Trophoblast cell (in vitro differentiated cells and primary cell): ENCODE data around the gene EIF4G1.

Experiments
- DNase-seq, 2 donors: peaks; one replicate each; pipeline ENCODE4 v3.0.0-alpha.2; 2016
- H2AFZ ChIP-seq: 2 replicates; pipeline ENCODE4 v1.6.1; 2013; ENCODE audit warnings: low read length, moderate library complexity, mild to moderate bottlenecking; ENCODE audit not compliant: insufficient read depth, poor library complexity
- H2AK5ac ChIP-seq: 2 replicates; pipeline ENCODE4 v1.6.1; 2013; ENCODE audit warnings: mild to moderate bottlenecking, low read length
- H2BK120ac ChIP-seq: 2 replicates; pipeline ENCODE4 v1.6.1; 2013; ENCODE audit warnings: low read length, mild to moderate bottlenecking, moderate library complexity; ENCODE audit not compliant: insufficient read depth, poor library complexity
- H2BK12ac ChIP-seq: 2 replicates; pipeline ENCODE4 v1.6.1; 2013; ENCODE audit warnings: mild to moderate bottlenecking, low read length, moderate library complexity
- H2BK5ac ChIP-seq: 2 replicates; pipeline ENCODE4 v1.6.1; 2013; ENCODE audit warnings: low read length, low read depth, moderate library complexity, mild to moderate bottlenecking; ENCODE audit not compliant: poor library complexity
- H3K14ac ChIP-seq: 2 replicates; pipeline ENCODE4 v1.6.1; 2013; ENCODE audit warnings: mild to moderate bottlenecking, low read length
- H3K18ac ChIP-seq: 2 replicates; pipeline ENCODE4 v1.6.1; 2013; ENCODE audit warnings: mild to moderate bottlenecking, low read length
- H3K23ac ChIP-seq: 2 replicates; pipeline ENCODE4 v1.6.1; 2013; ENCODE audit warnings: low read length
- H3K27ac ChIP-seq: 2 replicates; pipeline ENCODE4 v1.5.1; 2013; ENCODE audit warnings: low read depth, mild to moderate bottlenecking, inconsistent platforms, low read length, moderate library complexity
- H3K27me3 ChIP-seq: 2 replicates; pipeline ENCODE4 v1.6.1; 2013; ENCODE audit warnings: inconsistent platforms, mild to moderate bottlenecking, low read length, moderate library complexity; ENCODE audit not compliant: insufficient read depth
- H3K36me3 ChIP-seq, 2 experiments: 1 replicate in 1 of 2; 2 replicates in 1 of 2; pipeline ENCODE4 v1.6.1; 2013; ENCODE audit warnings: low read length in 2 of 2, mild to moderate bottlenecking in 2 of 2, moderate library complexity in 1 of 2; ENCODE audit not compliant: insufficient read depth in 2 of 2, control insufficient read depth in 1 of 2
- H3K4ac ChIP-seq: 2 replicates; pipeline ENCODE4 v1.6.1; 2013; ENCODE audit warnings: low read depth, mild to moderate bottlenecking, low read length, moderate library complexity
- H3K4me1 ChIP-seq, 2 experiments: 1 replicate in 1 of 2; 2 replicates in 1 of 2; pipeline ENCODE4 v1.6.1; 2013; ENCODE audit warnings: low read length in 2 of 2, mild to moderate bottlenecking in 2 of 2, moderate library complexity in 1 of 2; ENCODE audit not compliant: insufficient read depth in 2 of 2, control insufficient read depth in 1 of 2
- H3K4me2 ChIP-seq: 2 replicates; pipeline ENCODE4 v1.6.1; 2013; ENCODE audit warnings: inconsistent platforms, mild to moderate bottlenecking, low read length, moderate library complexity
- H3K4me3 ChIP-seq: 2 replicates; pipeline ENCODE4 v1.5.1; 2013; ENCODE audit warnings: mild to moderate bottlenecking, low read depth, low read length, inconsistent platforms
- H3K79me1 ChIP-seq: one replicate; pipeline ENCODE4 v1.6.1; 2013; ENCODE audit warnings: low read length
- H3K79me2 ChIP-seq: 2 replicates; pipeline ENCODE4 v1.6.1; 2013; ENCODE audit warnings: low read length, mild to moderate bottlenecking; ENCODE audit not compliant: control insufficient read depth, insufficient read depth, poor library complexity
- H3K9ac ChIP-seq: 2 replicates; pipeline ENCODE4 v1.6.1; 2013; ENCODE audit warnings: mild to moderate bottlenecking, low read length
- H3K9me3 ChIP-seq: 2 replicates; pipeline ENCODE4 v1.6.1; 2013; ENCODE audit warnings: low read depth, mild to moderate bottlenecking, control low read depth, inconsistent platforms, low read length; ENCODE audit not compliant: insufficient read depth
- H4K12ac ChIP-seq: 2 replicates; pipeline ENCODE4 v1.6.1; 2013; ENCODE audit warnings: low read depth, mild to moderate bottlenecking, low read length, moderate library complexity
- H4K8ac ChIP-seq: 2 replicates; pipeline ENCODE4 v1.6.1; 2013; ENCODE audit warnings: low read depth, mild to moderate bottlenecking, low read length, moderate library complexity
- H4K91ac ChIP-seq: one replicate; pipeline ENCODE4 v1.6.1; 2013; ENCODE audit warnings: low read depth, mild to moderate bottlenecking, low read length, moderate library complexity
- WGBS: extraction: QIAGEN DNeasy Blood & Tissue Kit; methylation state at CpG from one replicate; pipeline ENCODE4 v1.1.7; 2013; ENCODE audit warnings: missing lambda C conversion rate; ENCODE audit not compliant: insufficient read length, insufficient coverage; ENCODE audit errors: extremely low coverage; 5-methylcytosine and 5-hydroxymethylcytosine counted together

The EIF4G1 gene

DNA sequence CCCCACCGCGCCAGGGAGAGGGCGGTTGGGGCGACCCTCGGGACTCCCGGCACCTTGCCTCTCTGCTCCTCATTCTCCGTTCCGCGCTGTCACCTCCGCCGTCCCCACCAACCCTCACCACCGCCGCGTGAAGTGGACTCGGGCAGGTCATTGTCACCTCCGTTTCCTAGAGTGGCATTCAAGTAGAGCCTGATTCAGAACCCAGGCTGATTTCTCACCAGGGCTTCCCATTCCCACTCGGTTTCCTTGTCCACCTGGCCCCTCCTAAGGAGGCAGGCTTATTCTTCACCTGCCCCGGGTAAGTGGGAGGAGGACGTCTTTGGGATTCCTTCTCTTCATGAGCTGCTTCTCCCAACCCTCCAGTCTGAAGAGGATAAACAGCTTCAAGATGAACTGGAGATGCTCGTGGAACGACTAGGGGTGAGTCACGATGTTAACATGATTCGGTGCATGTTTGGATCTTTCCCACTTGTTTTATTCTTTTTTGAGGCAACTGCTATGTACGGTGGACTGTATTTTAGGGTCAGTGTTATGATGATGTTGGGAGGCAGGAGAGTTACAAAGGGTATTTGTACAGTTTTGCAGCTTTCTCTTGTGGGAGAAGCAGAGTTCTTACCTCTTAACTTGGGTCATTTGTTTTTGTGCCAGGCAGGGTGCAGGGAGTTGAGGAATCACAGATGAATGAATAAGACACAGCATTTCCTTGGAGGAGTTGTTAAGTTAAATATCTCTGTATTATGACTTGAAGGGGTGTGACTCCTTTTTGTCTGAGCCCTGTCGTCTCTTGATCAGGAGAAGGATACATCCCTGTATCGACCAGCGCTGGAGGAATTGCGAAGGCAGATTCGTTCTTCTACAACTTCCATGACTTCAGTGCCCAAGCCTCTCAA is 14.7 kb upstream of the EIF4G1 start:
- peak overlapping the region; percentile 96 for H3K4ac ChIP-seq

GRCh38 chr3:184300378-184300720 is 14.1 kb upstream of the EIF4G1 start:
- H3K14ac ChIP-seq, result no peak overlapping the region
- peaks cover 10% of the 10 kb centered on the region for H3K79me2 ChIP-seq
- no peak overlapping the region for H2BK5ac ChIP-seq
- no peaks in the 10 kb centered on the region for H3K27me3 ChIP-seq
- no peak overlapping the region for H3K18ac ChIP-seq
- no CpG with 5 or more reads among the region's 3 CpGs for WGBS
- H4K12ac ChIP-seq, result no peak overlapping the region
- H3K79me1 ChIP-seq, result peaks cover 9% of the 10 kb centered on the region
- DNase-seq, result no peak
- H2BK120ac ChIP-seq, result no peak overlapping the region
- H3K23ac ChIP-seq, result no peak overlapping the region
- H3K4me3 ChIP-seq, result no peak overlapping the region
- H3K4ac ChIP-seq, result peak overlapping the region; percentile 46
- H3K27ac ChIP-seq, result no peak overlapping the region
- H2BK12ac ChIP-seq, result no peak overlapping the region
- H4K8ac ChIP-seq, result no peak overlapping the region
- H3K36me3 ChIP-seq, result peaks cover 30 to 46% of the 10 kb centered on the region in 2 experiments
- peak overlapping the region; percentile 31 for H3K9ac ChIP-seq
- H2AFZ ChIP-seq, result no peak overlapping the region
- H3K4me1 ChIP-seq, result peaks cover 0 to 4% of the 10 kb centered on the region in 2 experiments
- H3K9me3 ChIP-seq, result no peaks in the 10 kb centered on the region
- H2AK5ac ChIP-seq, result no peak overlapping the region
- H4K91ac ChIP-seq, result no peak overlapping the region
- H3K4me2 ChIP-seq, result peak overlapping the region; percentile 89

More for the DNA sequence above, 14.7 kb upstream of the EIF4G1 start:
- Histone ChIP-seq H2BK12ac (no peak overlapping the region), H3K23ac (no peak overlapping the region), H3K9me3 (no peaks in the 10 kb centered on the region), H2BK120ac (peak overlapping the region; percentile 57), H4K91ac (peak overlapping the region; percentile 85), H3K79me1 (peaks cover 9% of the 10 kb centered on the region), H4K12ac (peak overlapping the region; percentile 95), H3K79me2 (peaks cover 10% of the 10 kb centered on the region), H3K18ac (peak overlapping the region; percentile 81), H2AFZ (peak overlapping the region; percentile 66), H3K27me3 (no peaks in the 10 kb centered on the region), H3K4me2 (peak overlapping the region; percentile 89), H3K36me3 (peaks cover 30 to 40% of the 10 kb centered on the region in 2 experiments), H3K4me3 (peak overlapping the region; percentile 96), H3K9ac (peak overlapping the region; percentile 92), H3K27ac (peak overlapping the region; percentile 14), H3K14ac (peak overlapping the region; percentile 96), H3K4me1 (peaks cover 0 to 4% of the 10 kb centered on the region in 2 experiments), H2BK5ac (peak overlapping the region; percentile 85), H4K8ac (peak overlapping the region; percentile 95), H2AK5ac (peak overlapping the region; percentile 99)
- no CpG with 5 or more reads among the region's 29 CpGs for WGBS
- DNase-seq, result peak in 1 of 2 donors; percentile 36

- Histone ChIP-seq H2AFZ (no peak overlapping the region), H3K18ac (no peak overlapping the region), H3K14ac (no peak overlapping the region), H2BK120ac (no peak overlapping the region), H4K91ac (no peak overlapping the region), H2BK5ac (no peak overlapping the region), H3K4me3 (no peak overlapping the region), H4K12ac (no peak overlapping the region), H3K27me3 (no peaks in the 10 kb centered on the region), H3K79me1 (no peaks in the 10 kb centered on the region), H3K4ac (no peak overlapping the region), H3K27ac (no peak overlapping the region), H2AK5ac (no peak overlapping the region), H3K36me3 (peaks cover 59 to 79% of the 10 kb centered on the region in 2 experiments), H3K4me1 (no peaks in the 10 kb centered on the region), H3K9me3 (no peaks in the 10 kb centered on the region), H3K23ac (no peak overlapping the region), H4K8ac (no peak overlapping the region), H3K4me2 (no peak overlapping the region), H3K9ac (no peak overlapping the region), H3K79me2 (no peaks in the 10 kb centered on the region), H2BK12ac (no peak overlapping the region)
- WGBS, result no CpG with 5 or more reads among the region's 1 CpG
- DNase-seq, result peak in 1 of 2 donors; percentile 7
Measured at GRCh38 chr3:184305577-184305976, 8.8 kb upstream of the EIF4G1 start.

- no peak overlapping the region for H4K12ac ChIP-seq
- H3K4me1 ChIP-seq, result no peaks in the 10 kb centered on the region
- no peaks in the 10 kb centered on the region for H3K79me2 ChIP-seq
- H3K79me1 ChIP-seq, result no peaks in the 10 kb centered on the region
- no peak overlapping the region for H3K27ac ChIP-seq
- H4K8ac ChIP-seq, result no peak overlapping the region
- H3K27me3 ChIP-seq, result no peaks in the 10 kb centered on the region
- peaks cover 58 to 76% of the 10 kb centered on the region in 2 experiments for H3K36me3 ChIP-seq
- no peak overlapping the region for H3K14ac ChIP-seq
- H3K9ac ChIP-seq, result no peak overlapping the region
- H2BK12ac ChIP-seq, result no peak overlapping the region
- H2AK5ac ChIP-seq, result no peak overlapping the region
- no peak overlapping the region for H2BK5ac ChIP-seq
- DNase-seq, result no peak
- no peak overlapping the region for H3K23ac ChIP-seq
- no peak overlapping the region for H3K4me3 ChIP-seq
- no peak overlapping the region for H2BK120ac ChIP-seq
- no CpG with 5 or more reads among the region's 4 CpGs for WGBS
- no peak overlapping the region for H2AFZ ChIP-seq
- no peak overlapping the region for H3K4ac ChIP-seq
- no peak overlapping the region for H4K91ac ChIP-seq
- no peaks in the 10 kb centered on the region for H3K9me3 ChIP-seq
- no peak overlapping the region for H3K18ac ChIP-seq
- no peak overlapping the region for H3K4me2 ChIP-seq
Measured at GRCh38 chr3:184306341-184306972, 7.9 kb upstream of the EIF4G1 start.
